ENCODE data around the gene RGS6.

The RGS6 gene

DNA sequence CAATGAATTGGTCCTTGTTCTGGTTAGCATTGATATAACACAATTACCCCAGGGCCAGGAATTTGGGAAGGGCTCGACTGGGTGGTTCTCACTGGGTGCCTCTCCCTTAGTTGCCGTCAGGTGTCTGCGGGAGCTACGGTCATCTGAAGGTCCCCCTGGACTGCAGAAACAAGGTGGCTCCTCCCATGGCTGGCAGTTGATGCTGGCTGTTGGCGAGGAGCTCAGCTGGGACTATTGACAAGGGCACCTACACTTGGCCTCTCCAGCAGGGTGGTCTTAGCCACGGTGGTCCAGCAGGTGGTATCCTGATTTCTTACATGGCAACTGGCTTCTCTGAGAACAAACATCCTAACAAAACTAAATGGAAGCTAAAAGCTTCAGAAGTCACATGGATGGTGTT lies 41.0 kb upstream of the RGS6 start:
- DNase-seq (ENCODE audit: extremely low spot score) = no peak
- CTCF ChIA-PET = no interaction called here
- POLR2A ChIA-PET = no interaction called here
- no peak for TF ChIP-seq LEF1 (IDR thresholded peaks at IDR 0.05; ENCODE audit: borderline replicate concordance)
- no peak for TF ChIP-seq FOXK2 (IDR thresholded peaks at IDR 0.05)
- TF ChIP-seq FOXA1 (IDR thresholded peaks at IDR 0.05) = no peak
- TF ChIP-seq SUZ12 (IDR thresholded peaks at IDR 0.05) = no peak
- TF ChIP-seq L3MBTL2 (conservative IDR thresholded peaks at IDR 0.05) = no peak
- no peak for TF ChIP-seq TARDBP (IDR thresholded peaks at IDR 0.05)

DNA sequence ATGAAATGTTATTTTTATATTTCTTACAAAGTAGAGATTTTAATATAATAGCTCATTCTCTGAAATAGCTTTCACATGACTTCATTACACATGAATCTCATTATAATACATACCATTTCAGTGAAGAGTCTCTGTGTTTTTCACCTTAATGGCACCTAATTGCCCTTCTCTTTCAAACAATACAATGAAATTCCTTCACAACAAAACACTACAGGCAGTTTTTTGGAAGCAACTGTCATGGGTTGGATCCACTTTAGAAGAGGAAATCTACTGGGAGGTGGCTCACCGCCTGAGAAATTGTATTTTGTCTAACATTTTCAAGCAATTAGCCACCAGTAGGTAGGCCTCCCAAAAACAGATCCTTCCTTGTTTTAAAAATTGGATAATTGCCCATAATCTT lies 40.3 kb upstream of the RGS6 start:
- POLR2A ChIA-PET = no interaction called here
- TF ChIP-seq, protein P1, sequence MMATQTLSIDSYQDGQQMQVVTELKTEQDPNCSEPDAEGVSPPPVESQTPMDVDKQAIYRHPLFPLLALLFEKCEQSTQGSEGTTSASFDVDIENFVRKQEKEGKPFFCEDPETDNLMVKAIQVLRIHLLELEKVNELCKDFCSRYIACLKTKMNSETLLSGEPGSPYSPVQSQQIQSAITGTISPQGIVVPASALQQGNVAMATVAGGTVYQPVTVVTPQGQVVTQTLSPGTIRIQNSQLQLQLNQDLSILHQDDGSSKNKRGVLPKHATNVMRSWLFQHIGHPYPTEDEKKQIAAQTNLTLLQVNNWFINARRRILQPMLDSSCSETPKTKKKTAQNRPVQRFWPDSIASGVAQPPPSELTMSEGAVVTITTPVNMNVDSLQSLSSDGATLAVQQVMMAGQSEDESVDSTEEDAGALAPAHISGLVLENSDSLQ (IDR thresholded peaks at IDR 0.05) = no peak
- no peak for TF ChIP-seq CTBP1 (IDR thresholded peaks at IDR 0.05; ENCODE audit: borderline replicate concordance)
- TF ChIP-seq FOXA1 (IDR thresholded peaks at IDR 0.05) = no peak
- no peak for TF ChIP-seq ZNF384 (IDR thresholded peaks at IDR 0.05)
- no peak for TF ChIP-seq SP1 (IDR thresholded peaks at IDR 0.05)
- no peak for TF ChIP-seq FOXK2 (IDR thresholded peaks at IDR 0.05)
- TF ChIP-seq HDGF (IDR thresholded peaks at IDR 0.05; ENCODE audit: borderline replicate concordance) = no peak
- no peak for TF ChIP-seq L3MBTL2 (conservative IDR thresholded peaks at IDR 0.05)
- no peak for TF ChIP-seq FOXM1 (IDR thresholded peaks at IDR 0.05; ENCODE audit: borderline replicate concordance)
- no peak for TF ChIP-seq TARDBP (IDR thresholded peaks at IDR 0.05)
- DNase-seq (ENCODE audit: extremely low spot score) = no peak
- CTCF ChIA-PET = no interaction called here

DNA sequence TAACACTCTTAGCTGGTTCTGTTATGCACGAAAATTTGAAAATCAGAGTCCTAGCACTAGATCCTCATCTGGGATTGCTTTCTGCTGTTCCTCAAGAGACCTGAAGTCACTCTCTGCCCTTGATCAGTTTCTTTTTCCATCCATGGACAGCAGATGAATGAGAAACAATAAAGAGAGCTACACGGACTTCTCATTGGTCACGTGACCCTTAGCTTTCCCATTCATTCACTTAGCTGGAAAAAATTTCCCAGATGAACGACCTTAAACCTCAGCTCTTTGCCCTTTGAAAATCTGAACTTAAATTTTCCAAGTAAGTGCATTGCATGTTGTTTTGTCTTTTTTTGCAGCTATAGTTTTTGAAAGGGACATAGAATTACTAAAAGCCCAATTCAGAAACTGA lies 27.2 kb upstream of the RGS6 start:
- TF ChIP-seq SUZ12 (IDR thresholded peaks at IDR 0.05) (no peak), ELF4 (IDR thresholded peaks at IDR 0.05) (no peak), SP1 (IDR thresholded peaks at IDR 0.05) (no peak), ARNT (IDR thresholded peaks at IDR 0.05) (no peak), HDGF (IDR thresholded peaks at IDR 0.05; ENCODE audit: borderline replicate concordance) (no peak), NFRKB (IDR thresholded peaks at IDR 0.05) (no peak), CTBP1 (IDR thresholded peaks at IDR 0.05; ENCODE audit: borderline replicate concordance) (no peak), FOXM1 (IDR thresholded peaks at IDR 0.05; ENCODE audit: borderline replicate concordance) (no peak), ZNF384 (IDR thresholded peaks at IDR 0.05) (no peak), L3MBTL2 (conservative IDR thresholded peaks at IDR 0.05) (no peak), BHLHE40 (IDR thresholded peaks at IDR 0.05; ENCODE audit: borderline replicate concordance) (no peak), FOXA1 (IDR thresholded peaks at IDR 0.05) (no peak), LEF1 (IDR thresholded peaks at IDR 0.05; ENCODE audit: borderline replicate concordance) (no peak), FOXK2 (IDR thresholded peaks at IDR 0.05) (no peak), TARDBP (IDR thresholded peaks at IDR 0.05) (no peak)
- TF ChIP-seq, protein P1 (IDR thresholded peaks at IDR 0.05) = no peak
- POLR2A ChIA-PET = no interaction called here
- no peak for DNase-seq (ENCODE audit: extremely low spot score)
- CTCF ChIA-PET = interaction anchor here (0.5 kb wide), 1 partner anchor 1341 kb away, joined by 3 read pairs; no protein-coding TSS in a partner anchor

DNA sequence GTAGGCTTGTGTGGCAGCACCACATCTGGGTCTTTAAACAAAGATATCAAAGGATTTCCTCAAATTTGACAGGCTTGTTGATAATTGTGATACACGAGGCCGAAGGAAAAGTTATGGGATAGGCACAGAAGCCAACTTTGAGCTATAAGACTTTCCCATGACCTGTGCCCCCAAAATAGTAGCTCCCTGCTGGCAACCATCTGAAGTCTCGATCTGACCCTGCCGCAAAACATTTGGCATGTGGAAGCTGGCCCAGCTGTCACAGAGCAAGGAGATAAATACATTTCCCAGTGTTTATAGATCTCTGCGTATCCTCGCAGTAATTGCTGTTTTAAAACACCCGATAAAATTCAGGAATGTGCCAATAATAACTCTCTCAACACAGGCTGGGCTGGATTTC lies 26.4 kb upstream of the RGS6 start:
- ChIA-PET CTCF (interaction anchor here (0.7 kb wide), 1 partner anchor 43 kb away, joined by 5 read pairs; no protein-coding TSS in a partner anchor), POLR2A (interaction anchor here (1.1 kb wide), 1 partner anchor 13 kb away, joined by 4 read pairs; no protein-coding TSS in a partner anchor)

DNA sequence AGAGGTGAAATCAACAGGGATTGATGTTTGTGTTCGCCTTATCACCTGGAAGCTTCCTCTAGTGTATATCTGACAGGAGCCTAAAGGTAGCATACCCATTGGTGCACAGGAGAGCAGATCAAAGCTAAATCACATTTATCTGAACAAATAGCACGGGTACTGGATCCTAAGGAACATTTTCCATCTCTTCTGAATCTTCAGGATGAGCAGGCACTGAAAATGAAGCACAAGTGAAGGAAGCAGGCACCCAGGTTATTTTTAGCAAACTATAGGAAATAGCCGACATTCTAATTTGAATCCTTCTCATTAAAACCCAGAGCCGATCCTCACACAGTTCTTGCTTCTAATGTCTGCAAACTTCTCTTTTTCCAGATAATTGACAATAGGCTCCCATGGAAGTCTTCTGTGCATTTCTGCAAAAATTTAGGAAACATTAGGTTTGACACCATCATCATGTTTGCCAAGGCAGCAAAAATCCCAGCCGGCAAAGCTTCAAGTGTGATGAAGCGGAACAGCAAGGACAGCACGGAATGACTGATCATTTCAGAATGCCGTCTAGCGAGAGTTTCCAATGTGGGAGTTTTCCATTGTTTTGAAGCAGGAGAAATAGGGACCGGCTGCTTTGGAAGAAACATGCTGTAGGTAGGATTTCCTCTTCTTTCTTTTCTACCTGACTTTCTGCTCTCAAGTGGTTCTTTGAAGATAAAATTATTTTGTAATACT lies 24.3 kb upstream of the RGS6 start:
- no peak for TF ChIP-seq HDGF (IDR thresholded peaks at IDR 0.05; ENCODE audit: borderline replicate concordance)
- TF ChIP-seq LEF1 (IDR thresholded peaks at IDR 0.05; ENCODE audit: borderline replicate concordance) = no peak
- TF ChIP-seq, protein P1 (IDR thresholded peaks at IDR 0.05) = no peak
- TF ChIP-seq SP1 (IDR thresholded peaks at IDR 0.05) = no peak
- TF ChIP-seq CTBP1 (IDR thresholded peaks at IDR 0.05; ENCODE audit: borderline replicate concordance) = no peak
- no peak for TF ChIP-seq TARDBP (IDR thresholded peaks at IDR 0.05)
- TF ChIP-seq ZNF384 (IDR thresholded peaks at IDR 0.05) = no peak
- no peak for TF ChIP-seq BHLHE40 (IDR thresholded peaks at IDR 0.05; ENCODE audit: borderline replicate concordance)
- no peak for TF ChIP-seq NFRKB (IDR thresholded peaks at IDR 0.05)
- TF ChIP-seq ELF4 (IDR thresholded peaks at IDR 0.05) = no peak
- TF ChIP-seq FOXA1 (IDR thresholded peaks at IDR 0.05) = no peak
- no peak for DNase-seq (ENCODE audit: extremely low spot score)
- POLR2A ChIA-PET = no interaction called here
- CTCF ChIA-PET = no interaction called here

More for the DNA sequence above, 26.4 kb upstream of the RGS6 start:
- no peak for DNase-seq (ENCODE audit: extremely low spot score)
- TF ChIP-seq TARDBP (IDR thresholded peaks at IDR 0.05) (no peak), L3MBTL2 (conservative IDR thresholded peaks at IDR 0.05) (no peak), FOXK2 (IDR thresholded peaks at IDR 0.05) (no peak), HDGF (IDR thresholded peaks at IDR 0.05; ENCODE audit: borderline replicate concordance) (no peak), ZNF384 (IDR thresholded peaks at IDR 0.05) (no peak), LEF1 (IDR thresholded peaks at IDR 0.05; ENCODE audit: borderline replicate concordance) (no peak), CTBP1 (IDR thresholded peaks at IDR 0.05; ENCODE audit: borderline replicate concordance) (no peak), FOXM1 (IDR thresholded peaks at IDR 0.05; ENCODE audit: borderline replicate concordance) (no peak), BHLHE40 (IDR thresholded peaks at IDR 0.05; ENCODE audit: borderline replicate concordance) (no peak), ARNT (IDR thresholded peaks at IDR 0.05) (no peak), SP1 (IDR thresholded peaks at IDR 0.05) (no peak), SUZ12 (IDR thresholded peaks at IDR 0.05) (no peak), ELF4 (IDR thresholded peaks at IDR 0.05) (no peak), NFRKB (IDR thresholded peaks at IDR 0.05) (no peak), FOXA1 (IDR thresholded peaks at IDR 0.05) (no peak)
- TF ChIP-seq, protein P1 (IDR thresholded peaks at IDR 0.05) = no peak
